ENCODE measurements around the gene SLC25A41. TPM values are rescaled to one million over a fixed set of nuclear protein-coding genes. Genes with fewer than 3 reads are reported as not detected.

The SLC25A41 gene
- total RNA-seq, 4 donors from 2014 or later: 2.5 TPM; not detected in 3

GRCh38 chr19:6446452-6446851, 12.9 kb upstream of the SLC25A41 start:
- Histone ChIP-seq H3K4me1 (no peaks in the 10 kb centered on the region), H3K4me3 (no peak overlapping the region), H3K27me3 (no peaks in the 10 kb centered on the region), H3K36me3 (peaks cover 0 to 26% (median 0%) of the 10 kb centered on the region in 3 donors), H3K9me3 (no peaks in the 10 kb centered on the region), H3K27ac (no peak overlapping the region)
- TF ChIP-seq CTCF (IDR thresholded peaks at IDR 0.05) (no peak), POLR2A (IDR thresholded peaks at IDR 0.05) (no peak)
- DNase-seq: no peak

GRCh38 chr19:6443986-6444385, 10.4 kb upstream of the SLC25A41 start:
- Histone ChIP-seq H3K36me3 (peaks cover 0 to 26% (median 0%) of the 10 kb centered on the region in 3 donors), H3K9me3 (no peaks in the 10 kb centered on the region), H3K27me3 (no peaks in the 10 kb centered on the region), H3K4me1 (no peaks in the 10 kb centered on the region), H3K27ac (no peak overlapping the region), H3K4me3 (no peak overlapping the region)
- DNase-seq: no peak
- no peak for TF ChIP-seq CTCF (IDR thresholded peaks at IDR 0.05)
- TF ChIP-seq POLR2A (IDR thresholded peaks at IDR 0.05): no peak

GRCh38 chr19:6442087-6442688, 8.6 kb upstream of the SLC25A41 start:
- no peak for TF ChIP-seq POLR2A (IDR thresholded peaks at IDR 0.05)
- no peak for TF ChIP-seq CTCF (IDR thresholded peaks at IDR 0.05)
- no peaks in the 10 kb centered on the region for H3K9me3 ChIP-seq
- peaks cover 0 to 21% (median 0%) of the 10 kb centered on the region in 3 donors for H3K36me3 ChIP-seq
- no peak for DNase-seq
- no peaks in the 10 kb centered on the region for H3K4me1 ChIP-seq
- no peaks in the 10 kb centered on the region for H3K27me3 ChIP-seq
- H3K4me3 ChIP-seq: no peak overlapping the region
- no peak overlapping the region for H3K27ac ChIP-seq

- H3K4me1 ChIP-seq: no peaks in the 10 kb centered on the region
- no peak for DNase-seq
- H3K27me3 ChIP-seq: no peaks in the 10 kb centered on the region
- no peak for TF ChIP-seq CTCF (IDR thresholded peaks at IDR 0.05)
- TF ChIP-seq POLR2A (IDR thresholded peaks at IDR 0.05): no peak
- no peak overlapping the region for H3K27ac ChIP-seq
- H3K4me3 ChIP-seq: no peak overlapping the region
- no peaks in the 10 kb centered on the region for H3K9me3 ChIP-seq
- H3K36me3 ChIP-seq: peaks cover 0 to 11% (median 0%) of the 10 kb centered on the region in 3 donors
Measured at GRCh38 chr19:6440905-6441304, 7.3 kb upstream of the SLC25A41 start.

- Histone ChIP-seq H3K27ac (no peak overlapping the region), H3K27me3 (no peaks in the 10 kb centered on the region), H3K9me3 (no peaks in the 10 kb centered on the region), H3K36me3 (peaks cover 0 to 1% (median 0%) of the 10 kb centered on the region in 3 donors), H3K4me3 (no peak overlapping the region), H3K4me1 (no peaks in the 10 kb centered on the region)
- TF ChIP-seq CTCF (IDR thresholded peaks at IDR 0.05) (no peak), POLR2A (IDR thresholded peaks at IDR 0.05) (no peak)
- no peak for DNase-seq
Measured at GRCh38 chr19:6439743-6440142, 6.2 kb upstream of the SLC25A41 start.

GRCh38 chr19:6433165-6433564, 398 bp downstream of the SLC25A41 start:
- Histone ChIP-seq H3K36me3 (no peaks in the 10 kb centered on the region), H3K27ac (no peak overlapping the region), H3K9me3 (no peaks in the 10 kb centered on the region), H3K4me3 (no peak overlapping the region), H3K4me1 (no peaks in the 10 kb centered on the region), H3K27me3 (no peaks in the 10 kb centered on the region)
- TF ChIP-seq CTCF (IDR thresholded peaks at IDR 0.05): no peak
- no peak for TF ChIP-seq POLR2A (IDR thresholded peaks at IDR 0.05)
- no peak for DNase-seq

Data from Peyer's patch (tissue), 4 donors.